Fibroblast of lung (primary cell): ENCODE results near the gene GRK3.

Source experiments
- CTCF ChIP-seq, 2 donors: IDR thresholded peaks in 1 of 2; conservative IDR thresholded peaks in 1 of 2; 1 replicate in 1 of 2; 2 replicates in 1 of 2; pipeline ENCODE4 v1.5.1; 2011 to 2012; ENCODE audit warnings: low read length in 2 of 2, control low read depth in 1 of 2, inconsistent platforms in 1 of 2, low read depth in 1 of 2, mild to moderate bottlenecking in 1 of 2
- EZH2 ChIP-seq: IDR thresholded peaks from 2 replicates; pipeline ENCODE4 v1.5.1; 2012; ENCODE audit warnings: low read length, control low read depth, mild to moderate bottlenecking; ENCODE audit errors: missing control alignments

GRCh38 chr22:25765801-25766200 lies 201.3 kb downstream of the GRK3 start:
- TF ChIP-seq CTCF (conservative IDR thresholded peaks at IDR 0.05 in 1 of 2, IDR thresholded peaks at IDR 0.05 in 1 of 2; ENCODE audit: low read depth in 1 of 2, low read length in 2 of 2) (no peak), EZH2 (no peak)
